Gastroesophageal sphincter (tissue), 4 donors: ENCODE results near the gene SEPTIN1. TPM values are rescaled to one million over a fixed set of nuclear protein-coding genes. Genes with fewer than 3 reads are reported as not detected.
"Not testable (repeated sequence)": the region's sequence is repeated elsewhere in the genome, so short reads cannot be mapped to it uniquely, and the experiment has no call there.

ENCODE experiments used
- ATAC-seq: fragments of 150-250 bp; one replicate; pipeline ENCODE4 v1.9.1; 2016; ENCODE audit warnings: mild to moderate bottlenecking, moderate library complexity
- H3K27ac ChIP-seq, 4 donors: fragments of 200-600 bp; sonication (generic) in 3 of 4; 1 replicate in 3 of 4; 2 replicates in 1 of 4; pipeline ENCODE4 v1.5.1; 2016 to 2019
- H3K27me3 ChIP-seq: fragments of 200-600 bp; sonication (generic); one replicate; pipeline ENCODE4 v1.5.1; 2019
- H3K36me3 ChIP-seq, 2 donors: fragments of 200-600 bp; sonication (generic); one replicate each; pipeline ENCODE4 v1.5.1; 2019; ENCODE audit warnings: control low read depth in 1 of 2
- H3K4me1 ChIP-seq, 3 donors: fragments of 200-600 bp; sonication (generic); 1 replicate in 2 of 3; 2 replicates in 1 of 3; pipeline ENCODE4 v1.5.1; 2016 to 2019; ENCODE audit warnings: control low read depth in 2 of 3
- H3K4me3 ChIP-seq, 2 donors: fragments of 200-600 bp; sonication (generic); one replicate each; pipeline ENCODE4 v1.5.1; 2019; ENCODE audit warnings: mild to moderate bottlenecking in 1 of 2, moderate library complexity in 1 of 2
- H3K9me3 ChIP-seq, 3 donors: fragments of 200-600 bp; sonication (generic); one replicate each; pipeline ENCODE4 v1.5.1; 2017 to 2019; ENCODE audit warnings: control low read depth in 2 of 3
- CTCF ChIP-seq, 4 experiments: fragments of 200-600 bp in 2 of 4; fragments of 450-650 bp in 2 of 4; sonication (generic) in 1 of 4; IDR thresholded peaks; one replicate each; pipeline ENCODE4 v1.5.1; 2017 to 2019; ENCODE audit warnings: antibody characterized with exemption in 4 of 4, mild to moderate bottlenecking in 2 of 4, moderate library complexity in 2 of 4
- EP300 ChIP-seq: sonication (generic); formaldehyde crosslinking; IDR thresholded peaks from one replicate; pipeline ENCODE4 v1.6.1; 2017; ENCODE audit warnings: antibody characterized with exemption, mild to moderate bottlenecking
- POLR2A ChIP-seq, 2 donors: fragments of 450-650 bp; IDR thresholded peaks; one replicate each; pipeline ENCODE4 v1.6.1; 2017; ENCODE audit warnings: antibody characterized with exemption in 2 of 2, mild to moderate bottlenecking in 2 of 2, moderate library complexity in 1 of 2
- POLR2AphosphoS5 ChIP-seq: sonication (generic); formaldehyde crosslinking; IDR thresholded peaks from one replicate; pipeline ENCODE4 v1.6.1; 2017; ENCODE audit warnings: antibody characterized with exemption
- WGBS, 2 donors: methylation state at CpG; one replicate each; pipeline ENCODE4 v1.1.5; 2018; ENCODE audit warnings: low coverage in 1 of 2; 5-methylcytosine and 5-hydroxymethylcytosine counted together
- total RNA-seq, 4 donors: library from RNA; depleted of rRNA; stranded (reverse); fragments of >200 nt; gene quantifications; one replicate each; pipeline ENCODE4 v1.1.0, GENCODE V29; 2016

SEPTIN1 gene
- total RNA-seq, 4 donors from 2014 or later = 0.59 to 2.2 (median 1.2) TPM

GRCh38 chr16:30397056-30397455, 14.7 kb upstream of the SEPTIN1 start:
- Histone ChIP-seq H3K27me3 (no peaks in the 10 kb centered on the region), H3K36me3 (peaks cover 0 to 20% of the 10 kb centered on the region in 2 donors), H3K4me3 (no peak overlapping the region), H3K27ac (no peak overlapping the region), H3K4me1 (peaks cover 0 to 65% (median 12%) of the 10 kb centered on the region in 3 donors), H3K9me3 (no peaks in the 10 kb centered on the region)
- ATAC-seq = no peak
- 70 to 77% methylated on average over 4 of the region's 4 CpGs for WGBS, 2 donors
- TF ChIP-seq CTCF (IDR thresholded peaks at IDR 0.05) (no peak), EP300 (no peak), POLR2AphosphoS5 (no peak)

- 71 to 78% methylated on average over 2 to 3 of the region's 4 CpGs for WGBS, 2 donors
- H3K27me3 ChIP-seq, H3K9me3 ChIP-seq, H3K4me3 ChIP-seq, H3K27ac ChIP-seq, ATAC-seq: not testable (repeated sequence)
- peaks cover 0 to 20% of the 10 kb centered on the region in 2 donors for H3K36me3 ChIP-seq
- peaks cover 0 to 65% (median 12%) of the 10 kb centered on the region in 3 donors for H3K4me1 ChIP-seq
These were observed 14.3 kb upstream of the SEPTIN1 start for GRCh38 chr16:30396627-30397026.

GRCh38 chr16:30395992-30396585, 13.7 kb upstream of the SEPTIN1 start:
- no peaks in the 10 kb centered on the region for H3K9me3 ChIP-seq
- TF ChIP-seq CTCF (IDR thresholded peaks at IDR 0.05) = no peak
- ATAC-seq = no peak
- no peaks in the 10 kb centered on the region for H3K27me3 ChIP-seq
- 10 to 16% methylated on average over 8 to 13 of the region's 13 CpGs for WGBS, 2 donors
- peak overlapping the region; percentile 72 to 88 (median 86) for H3K27ac ChIP-seq
- H3K4me3 ChIP-seq = peak overlapping the region; percentile 64 to 93
- peaks cover 0 to 61% (median 12%) of the 10 kb centered on the region in 3 donors for H3K4me1 ChIP-seq
- peaks cover 0 to 20% of the 10 kb centered on the region in 2 donors for H3K36me3 ChIP-seq

GRCh38 chr16:30395155-30395991, 13.0 kb upstream of the SEPTIN1 start, which contains the start of gene ZNF48:
TSS of gene ZNF48 (plus strand) at chr16:30395420. CDS start at chr16:30395795, 375 bp downstream.
- peaks cover 0 to 20% of the 10 kb centered on the region in 2 donors for H3K36me3 ChIP-seq
- no peaks in the 10 kb centered on the region for H3K27me3 ChIP-seq
- no peaks in the 10 kb centered on the region for H3K9me3 ChIP-seq
- H3K27ac ChIP-seq = peak within 1 kb of the TSS; percentile 72 to 88 (median 86)
- WGBS, 2 donors = 0% methylated on average over 5 of the region's 103 CpGs; no CpG with 5 or more reads in 1 of the 2 donors
- ATAC-seq = peak; percentile 97
- TF ChIP-seq POLR2AphosphoS5 (peak; percentile 54), CTCF (IDR thresholded peaks at IDR 0.05) (peak in 3 of 4 experiments; percentile 48 to 61 (median 57)), POLR2A (IDR thresholded peaks at IDR 0.05) (peak; percentile 27 to 36), EP300 (no peak)
- H3K4me3 ChIP-seq = peak within 1 kb of the TSS; percentile 64 to 93
- H3K4me1 ChIP-seq = peaks cover 0 to 55% (median 12%) of the 10 kb centered on the region in 3 donors

- no peaks in the 10 kb centered on the region for H3K27me3 ChIP-seq
- peaks cover 0 to 48% (median 12%) of the 10 kb centered on the region in 3 donors for H3K4me1 ChIP-seq
- ATAC-seq = peak; percentile 12
- H3K4me3 ChIP-seq = peak overlapping the region; percentile 64 to 93
- TF ChIP-seq POLR2AphosphoS5 (no peak), POLR2A (IDR thresholded peaks at IDR 0.05) (no peak), CTCF (IDR thresholded peaks at IDR 0.05) (no peak), EP300 (no peak)
- peaks cover 0 to 20% of the 10 kb centered on the region in 2 donors for H3K36me3 ChIP-seq
- WGBS, 2 donors = 6 to 10% methylated on average over 12 to 14 of the region's 31 CpGs
- no peaks in the 10 kb centered on the region for H3K9me3 ChIP-seq
- H3K27ac ChIP-seq = peak overlapping the region; percentile 72 to 88 (median 86)
These were observed 12.3 kb upstream of the SEPTIN1 start for GRCh38 chr16:30394592-30395154.
